Smooth muscle cell (in vitro differentiated cells): ENCODE results near the gene ZNF583. TPM values are rescaled to one million over a fixed set of nuclear protein-coding genes. Genes with fewer than 3 reads are reported as not detected.

Source experiments
- DNase-seq: peaks from one replicate; lab custom pipeline; 2025; ENCODE audit not compliant: unreplicated experiment; lab: John Stamatoyannopoulos, UW
- H2AFZ ChIP-seq: fragments of 200-600 bp; sonication (generic); 2 replicates; pipeline ENCODE4 v1.6.0; 2016; ENCODE audit warnings: antibody characterized with exemption, low read depth, mild to moderate bottlenecking
- H3F3A ChIP-seq: fragments of 200-600 bp; sonication (generic); 2 replicates; pipeline ENCODE4 v1.6.0; 2017; ENCODE audit warnings: antibody characterized with exemption, low read depth
- H3K27ac ChIP-seq: fragments of 200-600 bp; sonication (generic); 2 replicates; pipeline ENCODE4 v1.5.1; 2016; ENCODE audit warnings: low read depth, mild to moderate bottlenecking
- H3K27me3 ChIP-seq: fragments of 200-600 bp; sonication (generic); 2 replicates; pipeline ENCODE4 v1.6.1; 2016; ENCODE audit warnings: low read depth, mild to moderate bottlenecking
- H3K36me3 ChIP-seq: fragments of 200-600 bp; sonication (generic); 2 replicates; pipeline ENCODE4 v1.5.1; 2016; ENCODE audit warnings: low read depth
- H3K4me1 ChIP-seq: fragments of 200-600 bp; sonication (generic); 2 replicates; pipeline ENCODE4 v1.5.1; 2016; ENCODE audit warnings: low read depth
- H3K4me2 ChIP-seq: fragments of 200-600 bp; sonication (generic); 2 replicates; pipeline ENCODE4 v1.6.0; 2016; ENCODE audit warnings: mild to moderate bottlenecking
- H3K4me3 ChIP-seq: fragments of 200-600 bp; sonication (generic); 2 replicates; pipeline ENCODE4 v1.5.1; 2016; ENCODE audit warnings: mild to moderate bottlenecking
- H3K79me2 ChIP-seq: fragments of 200-600 bp; sonication (generic); 2 replicates; pipeline ENCODE4 v1.6.0; 2016; ENCODE audit warnings: low read depth, mild to moderate bottlenecking
- H3K9ac ChIP-seq: fragments of 200-600 bp; sonication (generic); 2 replicates; pipeline ENCODE4 v1.6.0; 2016; ENCODE audit warnings: low read depth
- H3K9me3 ChIP-seq: fragments of 200-600 bp; sonication (generic); replicated peaks from 2 replicates; pipeline ENCODE4 v1.5.1; 2016; ENCODE audit warnings: low read depth
- H4K20me1 ChIP-seq: fragments of 200-600 bp; sonication (generic); 2 replicates; pipeline ENCODE4 v1.6.0; 2016; ENCODE audit warnings: low read depth
- CTCF ChIP-seq: fragments of 200-600 bp; sonication (generic); IDR thresholded peaks from 2 replicates; pipeline ENCODE4 v1.5.1; 2017; ENCODE audit warnings: borderline replicate concordance, mild to moderate bottlenecking, antibody characterized with exemption; ENCODE audit not compliant: insufficient read depth, poor library complexity, severe bottlenecking
- WGBS: methylation state at CpG from one replicate; pipeline ENCODE4 v1.1.7; 2016; ENCODE audit warnings: low lambda C conversion rate; 5-methylcytosine and 5-hydroxymethylcytosine counted together
- polyA plus RNA-seq: library from polyadenylated mRNA; unstranded; fragments of >200 nt; fragmentation: Nextera tagmentation; extraction: Ambion mirVana; gene quantifications from 2 replicates; pipeline ENCODE4 v1.2.1, GENCODE V29; 2016
- total RNA-seq: library from RNA; depleted of rRNA; stranded (reverse); fragments of >200 nt; gene quantifications from 2 replicates; pipeline ENCODE4 v1.2.3, GENCODE V29; 2014

ZNF583 gene
- total and polyA plus RNA-seq, 2 experiments from 2014 or later: 5.2 to 5.5 TPM

DNA sequence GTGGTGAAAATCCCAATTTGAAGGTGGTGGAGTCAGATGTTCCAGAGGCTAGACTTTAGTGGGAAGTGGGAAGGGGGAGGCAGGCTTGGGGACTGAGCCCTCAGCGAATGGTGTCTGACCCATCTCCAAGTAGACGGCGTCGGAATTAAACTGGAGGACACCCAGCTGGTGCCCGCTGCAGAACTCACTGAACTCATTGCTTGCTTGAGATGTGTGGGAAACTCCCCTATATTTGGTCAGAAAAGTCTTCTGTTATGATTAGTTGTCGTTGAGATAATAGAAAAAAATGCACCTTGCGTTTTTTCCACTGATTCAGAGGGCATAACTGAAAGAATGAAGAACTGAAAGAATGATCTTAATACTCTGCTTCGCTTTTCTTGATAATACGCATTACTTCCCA lies 871 bp upstream of the ZNF583 start:
- Histone ChIP-seq H2AFZ (peak overlapping the region; percentile 96), H3K4me2 (peak overlapping the region; percentile 84), H3K27me3 (no peaks in the 10 kb centered on the region), H3K36me3 (peaks cover 17% of the 10 kb centered on the region), H3K9me3 (peaks cover 13% of the 10 kb centered on the region), H3K27ac (peak overlapping the region; percentile 75), H4K20me1 (no peaks in the 10 kb centered on the region), H3K4me1 (peaks cover 3% of the 10 kb centered on the region), H3K9ac (peak overlapping the region; percentile 89), H3K4me3 (peak overlapping the region; percentile 78), H3F3A (no peaks in the 10 kb centered on the region), H3K79me2 (peaks cover 13% of the 10 kb centered on the region)
- WGBS: 27% methylated on average over 9 of the region's 9 CpGs
- no peak for TF ChIP-seq CTCF
- no peak for DNase-seq

- peaks cover 27% of the 10 kb centered on the region for H3K9me3 ChIP-seq
- H2AFZ ChIP-seq: peak overlapping the region; percentile 96
- H3K4me3 ChIP-seq: peak overlapping the region; percentile 78
- H4K20me1 ChIP-seq: no peaks in the 10 kb centered on the region
- peaks cover 13% of the 10 kb centered on the region for H3K79me2 ChIP-seq
- H3K4me2 ChIP-seq: peak overlapping the region; percentile 84
- 81% methylated on average over 9 of the region's 9 CpGs for WGBS
- TF ChIP-seq CTCF: no peak
- H3F3A ChIP-seq: no peaks in the 10 kb centered on the region
- H3K4me1 ChIP-seq: peaks cover 3% of the 10 kb centered on the region
- DNase-seq: no peak
- H3K27me3 ChIP-seq: no peaks in the 10 kb centered on the region
- H3K36me3 ChIP-seq: peaks cover 31% of the 10 kb centered on the region
- H3K27ac ChIP-seq: no peak overlapping the region
- peak overlapping the region; percentile 89 for H3K9ac ChIP-seq
Observed at GRCh38 chr19:56404705-56405056, 549 bp downstream of the ZNF583 start.

- Histone ChIP-seq H3K27me3 (no peaks in the 10 kb centered on the region), H4K20me1 (no peaks in the 10 kb centered on the region), H3K9ac (no peak overlapping the region), H3K4me3 (peak overlapping the region; percentile 78), H3K36me3 (peaks cover 34% of the 10 kb centered on the region), H3K4me2 (peak overlapping the region; percentile 84), H2AFZ (no peak overlapping the region), H3K4me1 (peaks cover 3% of the 10 kb centered on the region), H3K27ac (no peak overlapping the region), H3F3A (no peaks in the 10 kb centered on the region), H3K79me2 (peaks cover 13% of the 10 kb centered on the region), H3K9me3 (peaks cover 29% of the 10 kb centered on the region)
- no peak for TF ChIP-seq CTCF
- no peak for DNase-seq
- 98% methylated on average over 4 of the region's 4 CpGs for WGBS
Observed at GRCh38 chr19:56405062-56405461, 930 bp downstream of the ZNF583 start.

- Histone ChIP-seq H3K9me3 (peaks cover 98% of the 10 kb centered on the region), H3K4me2 (no peak overlapping the region), H3K27ac (no peak overlapping the region), H2AFZ (no peak overlapping the region), H3K27me3 (no peaks in the 10 kb centered on the region), H3K79me2 (no peaks in the 10 kb centered on the region), H3K9ac (no peak overlapping the region), H3F3A (peaks cover 12% of the 10 kb centered on the region), H4K20me1 (no peaks in the 10 kb centered on the region), H3K36me3 (peaks cover 61% of the 10 kb centered on the region), H3K4me1 (no peaks in the 10 kb centered on the region), H3K4me3 (peak overlapping the region; percentile 8)
- 95% methylated on average over 5 of the region's 5 CpGs for WGBS
- DNase-seq: no peak
- no peak for TF ChIP-seq CTCF
Observed at GRCh38 chr19:56423276-56423984, 19.3 kb downstream of the ZNF583 start.
